Breast epithelium (tissue), 3 donors: ENCODE measurements around the gene FICD.

Source experiments
- POLR2A ChIP-seq: fragments of 450-650 bp; IDR thresholded peaks from one replicate; pipeline ENCODE4 v1.6.1; 2016; ENCODE audit warnings: antibody characterized with exemption, mild to moderate bottlenecking, moderate library complexity
- POLR2AphosphoS5 ChIP-seq, 3 donors: sonication (generic); formaldehyde crosslinking; IDR thresholded peaks; one replicate each; pipeline ENCODE4 v1.6.1; 2017; ENCODE audit warnings: antibody characterized with exemption in 3 of 3

- no peak for TF ChIP-seq POLR2A
- no peak for TF ChIP-seq POLR2AphosphoS5 (IDR thresholded peaks at IDR 0.05)
Measured at GRCh38 chr12:108491256-108491655, 23.8 kb upstream of the FICD start.
